DOHH2 (cell line): ENCODE measurements around the gene ZNF444.

Experiments used
- EZH2phosphoT487 ChIP-seq: fragments of 200-600 bp; sonication (generic); IDR thresholded peaks from 2 replicates; pipeline ENCODE4 v1.6.1; 2017; ENCODE audit warnings: borderline replicate concordance, mild to moderate bottlenecking, antibody characterized with exemption, low read length, moderate library complexity, mixed read lengths
- TF ChIP-seq, protein P1 (sequence below): fragments of 200-600 bp; sonication (generic); IDR thresholded peaks from one replicate; pipeline ENCODE4 v1.5.1; 2014; ENCODE audit warnings: antibody characterized with exemption, mild to moderate bottlenecking, low read depth, low read length; ENCODE audit not compliant: poor library complexity, severe bottlenecking

DNA sequence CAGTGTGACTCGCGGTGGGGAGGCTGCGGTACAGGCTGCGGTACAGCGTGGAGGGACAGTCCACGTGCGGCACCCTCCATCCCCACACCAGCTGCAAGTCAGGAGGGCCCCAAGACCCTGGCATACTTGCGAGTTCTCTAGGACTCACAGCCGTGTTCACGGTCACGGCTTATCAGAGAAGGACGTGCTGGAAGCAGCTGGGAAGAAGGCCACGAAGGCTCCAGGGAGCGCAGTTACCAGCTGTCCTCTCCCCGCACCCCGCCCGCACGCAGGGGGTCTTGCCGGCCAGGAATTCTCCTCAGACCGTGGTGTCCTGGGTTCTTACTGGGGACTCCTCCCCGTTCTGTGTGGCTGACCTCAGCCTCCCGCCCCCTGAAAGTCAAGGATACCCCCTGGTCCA lies 6.2 kb downstream of the ZNF444 start:
- TF ChIP-seq, protein P1, sequence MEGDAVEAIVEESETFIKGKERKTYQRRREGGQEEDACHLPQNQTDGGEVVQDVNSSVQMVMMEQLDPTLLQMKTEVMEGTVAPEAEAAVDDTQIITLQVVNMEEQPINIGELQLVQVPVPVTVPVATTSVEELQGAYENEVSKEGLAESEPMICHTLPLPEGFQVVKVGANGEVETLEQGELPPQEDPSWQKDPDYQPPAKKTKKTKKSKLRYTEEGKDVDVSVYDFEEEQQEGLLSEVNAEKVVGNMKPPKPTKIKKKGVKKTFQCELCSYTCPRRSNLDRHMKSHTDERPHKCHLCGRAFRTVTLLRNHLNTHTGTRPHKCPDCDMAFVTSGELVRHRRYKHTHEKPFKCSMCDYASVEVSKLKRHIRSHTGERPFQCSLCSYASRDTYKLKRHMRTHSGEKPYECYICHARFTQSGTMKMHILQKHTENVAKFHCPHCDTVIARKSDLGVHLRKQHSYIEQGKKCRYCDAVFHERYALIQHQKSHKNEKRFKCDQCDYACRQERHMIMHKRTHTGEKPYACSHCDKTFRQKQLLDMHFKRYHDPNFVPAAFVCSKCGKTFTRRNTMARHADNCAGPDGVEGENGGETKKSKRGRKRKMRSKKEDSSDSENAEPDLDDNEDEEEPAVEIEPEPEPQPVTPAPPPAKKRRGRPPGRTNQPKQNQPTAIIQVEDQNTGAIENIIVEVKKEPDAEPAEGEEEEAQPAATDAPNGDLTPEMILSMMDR = no peak
- no peak for TF ChIP-seq EZH2phosphoT487
